IPS-15b (cell line): ENCODE results near the gene TPSD1.

ENCODE experiments used
- H3K27me3 ChIP-seq: one replicate; pipeline ENCODE4 v1.6.1; 2013; ENCODE audit warnings: low read length; ENCODE audit not compliant: control insufficient read depth, insufficient read depth
- H3K36me3 ChIP-seq: one replicate; pipeline ENCODE4 v1.6.1; 2013; ENCODE audit warnings: low read length; ENCODE audit not compliant: control insufficient read depth, insufficient read depth
- H3K4me1 ChIP-seq: one replicate; pipeline ENCODE4 v1.6.1; 2013; ENCODE audit warnings: mild to moderate bottlenecking, low read length; ENCODE audit not compliant: control insufficient read depth, insufficient read depth
- H3K4me3 ChIP-seq: one replicate; pipeline ENCODE4 v1.5.1; 2013; ENCODE audit warnings: low read depth, low read length
- H3K9ac ChIP-seq: one replicate; pipeline ENCODE4 v1.6.1; 2013; ENCODE audit warnings: low read depth, mild to moderate bottlenecking, low read length
- H3K9me3 ChIP-seq: one replicate; pipeline ENCODE4 v1.6.1; 2013; ENCODE audit warnings: mild to moderate bottlenecking, low read length; ENCODE audit not compliant: control insufficient read depth, insufficient read depth

TPSD1 gene

DNA sequence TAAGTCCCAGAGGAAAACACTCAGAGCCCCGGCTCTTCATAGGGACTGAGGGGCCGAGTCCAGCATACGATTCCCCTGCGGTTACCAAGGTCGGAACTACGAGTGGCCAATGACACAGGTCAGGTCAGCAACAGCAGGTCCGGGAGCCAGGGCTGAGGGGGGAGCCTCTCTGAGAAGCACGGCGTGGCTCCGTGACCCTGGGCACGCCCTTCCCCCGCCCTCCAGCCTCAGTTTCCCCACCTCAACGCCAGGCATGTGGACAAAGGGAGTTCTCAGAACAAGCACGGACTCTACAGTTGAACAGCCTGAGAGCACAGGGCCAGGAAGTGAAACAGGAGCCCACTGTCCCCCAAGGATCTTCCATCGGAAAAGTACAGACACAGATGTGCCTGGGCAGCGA, 25.6 kb downstream of the TPSD1 start:
- H3K4me1 ChIP-seq = peaks cover 2% of the 10 kb centered on the region
- H3K9ac ChIP-seq = no peak overlapping the region
- no peaks in the 10 kb centered on the region for H3K9me3 ChIP-seq
- no peak overlapping the region for H3K4me3 ChIP-seq
- H3K27me3 ChIP-seq = no peaks in the 10 kb centered on the region
- no peaks in the 10 kb centered on the region for H3K36me3 ChIP-seq

GRCh38 chr16:1282324-1282973, 26.6 kb downstream of the TPSD1 start:
- no peak overlapping the region for H3K9ac ChIP-seq
- H3K4me3 ChIP-seq = no peak overlapping the region
- no peaks in the 10 kb centered on the region for H3K27me3 ChIP-seq
- peaks cover 2% of the 10 kb centered on the region for H3K4me1 ChIP-seq
- H3K9me3 ChIP-seq = no peaks in the 10 kb centered on the region
- no peaks in the 10 kb centered on the region for H3K36me3 ChIP-seq

DNA sequence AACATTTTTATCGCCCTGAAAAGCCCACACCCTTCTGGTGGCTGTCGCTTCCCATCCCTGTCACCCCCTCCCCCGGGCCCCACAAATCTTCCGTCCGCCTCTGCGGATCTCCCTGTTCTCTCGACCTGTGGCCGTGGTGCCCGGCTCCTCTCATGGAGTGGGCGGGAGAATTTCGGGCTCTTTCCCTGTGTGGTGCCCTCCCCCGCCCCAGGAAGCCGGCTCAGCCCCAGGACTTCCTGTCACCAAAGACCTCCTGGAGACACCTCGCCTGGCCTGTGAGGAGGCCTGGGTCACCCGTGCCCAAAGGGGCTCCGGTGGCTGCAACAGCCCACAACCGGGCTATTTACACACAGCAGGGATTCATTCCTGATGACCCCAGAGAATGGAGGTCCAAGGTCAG, 27.4 kb downstream of the TPSD1 start:
- H3K4me1 ChIP-seq = no peaks in the 10 kb centered on the region
- peaks cover 7% of the 10 kb centered on the region for H3K27me3 ChIP-seq
- no peaks in the 10 kb centered on the region for H3K9me3 ChIP-seq
- H3K9ac ChIP-seq = no peak overlapping the region
- H3K36me3 ChIP-seq = no peaks in the 10 kb centered on the region
- H3K4me3 ChIP-seq = no peak overlapping the region

DNA sequence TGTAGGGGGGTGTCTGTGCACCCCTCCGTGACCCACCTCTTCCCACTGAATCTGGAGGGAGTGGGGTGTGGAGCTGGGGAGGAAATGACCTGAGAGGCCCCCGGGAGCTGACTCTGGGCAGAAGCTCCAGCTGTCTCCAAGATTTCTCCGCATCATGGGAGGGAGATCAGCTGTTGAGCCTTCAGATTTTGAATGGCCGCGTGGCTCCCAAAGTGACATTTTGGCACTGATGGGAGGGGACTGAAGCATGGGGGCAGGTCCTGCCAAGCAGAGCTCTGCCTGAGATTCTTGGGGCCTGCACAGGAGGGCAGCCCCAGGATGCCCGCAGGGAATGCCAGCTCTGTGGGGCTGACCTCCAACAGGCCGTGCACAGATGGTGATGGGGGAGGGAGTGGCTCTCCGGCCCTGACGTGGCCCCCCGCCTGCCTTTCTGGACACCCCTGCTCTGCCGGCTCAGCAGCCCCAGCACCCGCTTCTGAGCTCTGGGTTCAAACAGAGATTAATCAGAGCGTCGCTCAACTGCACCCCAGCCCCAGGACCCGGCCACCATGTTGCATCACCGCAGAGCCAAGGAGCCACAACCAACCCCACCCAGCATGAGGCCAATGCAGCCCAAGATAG, 28.2 kb downstream of the TPSD1 start:
- H3K27me3 ChIP-seq = peaks cover 8% of the 10 kb centered on the region
- no peaks in the 10 kb centered on the region for H3K4me1 ChIP-seq
- H3K9me3 ChIP-seq = no peaks in the 10 kb centered on the region
- H3K36me3 ChIP-seq = no peaks in the 10 kb centered on the region
- H3K4me3 ChIP-seq = no peak overlapping the region
- no peak overlapping the region for H3K9ac ChIP-seq

DNA sequence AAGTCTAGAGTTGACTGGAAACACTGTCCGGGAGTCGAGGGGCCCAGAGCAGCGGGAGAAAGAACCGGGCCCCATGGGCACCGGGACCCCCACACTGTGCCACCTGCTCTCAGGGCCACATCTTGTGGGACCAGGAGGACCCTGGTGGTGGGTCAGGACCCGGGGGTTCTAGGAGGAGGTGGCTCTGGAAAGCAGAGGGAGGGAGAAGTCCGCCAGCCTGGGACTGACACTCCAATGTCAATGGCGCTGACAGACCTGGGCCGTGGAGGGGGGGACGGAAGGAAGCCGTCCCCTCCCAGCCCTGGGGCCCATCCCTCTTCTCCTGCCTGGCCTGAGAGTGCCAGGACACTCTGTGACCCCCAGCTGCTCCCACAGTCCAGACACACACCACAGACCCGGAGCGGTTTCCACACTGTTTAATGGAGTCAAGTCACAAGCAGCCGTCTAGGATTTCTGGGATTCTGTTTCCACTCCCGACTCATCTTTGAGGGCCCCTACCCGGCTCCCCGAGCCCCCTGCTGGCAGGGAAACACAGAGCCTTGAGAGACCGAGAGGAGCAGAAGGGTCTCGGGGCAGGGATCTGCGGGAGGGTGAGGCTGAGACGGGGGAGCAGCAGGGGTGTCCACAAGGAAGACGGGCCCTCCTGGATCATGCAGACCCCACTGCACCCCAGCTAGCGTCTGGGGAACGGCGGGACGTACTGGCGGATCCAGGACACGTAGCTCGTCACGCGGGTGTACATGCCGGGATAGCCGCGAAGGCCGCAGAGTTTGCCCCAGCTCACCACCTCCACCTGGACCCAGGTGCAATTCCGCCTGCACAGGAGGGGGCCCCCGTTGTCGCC, 30.0 kb downstream of the TPSD1 start:
- Histone ChIP-seq H3K9me3 (no peaks in the 10 kb centered on the region), H3K27me3 (peaks cover 15% of the 10 kb centered on the region), H3K4me3 (no peak overlapping the region), H3K4me1 (peaks cover 3% of the 10 kb centered on the region), H3K9ac (no peak overlapping the region), H3K36me3 (no peaks in the 10 kb centered on the region)

- no peak overlapping the region for H3K4me3 ChIP-seq
- peaks cover 20% of the 10 kb centered on the region for H3K27me3 ChIP-seq
- peaks cover 3% of the 10 kb centered on the region for H3K4me1 ChIP-seq
- H3K9ac ChIP-seq = no peak overlapping the region
- H3K36me3 ChIP-seq = no peaks in the 10 kb centered on the region
- no peaks in the 10 kb centered on the region for H3K9me3 ChIP-seq
Measured at GRCh38 chr16:1286513-1287094, 30.7 kb downstream of the TPSD1 start.

GRCh38 chr16:1287982-1288670, 32.3 kb downstream of the TPSD1 start:
- no peak overlapping the region for H3K9ac ChIP-seq
- H3K36me3 ChIP-seq = no peaks in the 10 kb centered on the region
- H3K4me1 ChIP-seq = peaks cover 3% of the 10 kb centered on the region
- no peak overlapping the region for H3K4me3 ChIP-seq
- H3K9me3 ChIP-seq = no peaks in the 10 kb centered on the region
- H3K27me3 ChIP-seq = peaks cover 23% of the 10 kb centered on the region

- Histone ChIP-seq H3K36me3 (no peaks in the 10 kb centered on the region), H3K27me3 (peaks cover 23% of the 10 kb centered on the region), H3K4me1 (peaks cover 3% of the 10 kb centered on the region), H3K4me3 (no peak overlapping the region), H3K9me3 (no peaks in the 10 kb centered on the region), H3K9ac (no peak overlapping the region)
Measured at GRCh38 chr16:1288813-1289476, 33.1 kb downstream of the TPSD1 start.

GRCh38 chr16:1289477-1289866, 33.6 kb downstream of the TPSD1 start:
- Histone ChIP-seq H3K36me3 (no peaks in the 10 kb centered on the region), H3K4me3 (peak overlapping the region; percentile 35), H3K27me3 (peaks cover 23% of the 10 kb centered on the region), H3K9me3 (no peaks in the 10 kb centered on the region), H3K9ac (no peak overlapping the region), H3K4me1 (peaks cover 3% of the 10 kb centered on the region)

GRCh38 chr16:1290063-1290501, 34.2 kb downstream of the TPSD1 start:
- H3K27me3 ChIP-seq = peaks cover 23% of the 10 kb centered on the region
- peak overlapping the region; percentile 35 for H3K4me3 ChIP-seq
- peaks cover 3% of the 10 kb centered on the region for H3K4me1 ChIP-seq
- H3K36me3 ChIP-seq = no peaks in the 10 kb centered on the region
- no peaks in the 10 kb centered on the region for H3K9me3 ChIP-seq
- no peak overlapping the region for H3K9ac ChIP-seq
